ENCODE results near the gene APPBP2. TPM values are rescaled to one million over a fixed set of nuclear protein-coding genes. Genes with fewer than 3 reads are reported as not detected.

APPBP2 gene
- total and polyA plus RNA-seq, 2 of the 8 experiments (the other 6 are each of a cell fraction or from before 2014, with no cell fraction given), result 3.3 to 18.0 TPM

- FAIRE-seq (no peak), DNase-seq (ENCODE audit: low read depth in 1 of 2, low spot score in 2 of 2) (no peak)
- Histone ChIP-seq H3K27ac (ENCODE audit: low read depth, low read length) (no peak overlapping the region), H2BK12ac (ENCODE audit: low read depth, low read length) (no peak overlapping the region), H3K14ac (ENCODE audit: insufficient read length) (no peak overlapping the region), H2AFZ (ENCODE audit: low read length) (no peak overlapping the region), H2AK5ac (ENCODE audit: low read depth, low read length) (no peak overlapping the region), H3K36me3 (ENCODE audit: control insufficient read depth in 2 of 4, insufficient read depth in 4 of 4, low read length in 3 of 4) (no peaks in the 10 kb centered on the region), H3K27me3 (replicated peaks in 1 of 4; ENCODE audit: control insufficient read depth in 3 of 4, extremely low read depth in 1 of 4, insufficient read depth in 3 of 4, low read length in 3 of 4) (no peaks in the 10 kb centered on the region), H3K23me2 (ENCODE audit: low read depth, low read length) (no peaks in the 10 kb centered on the region), H2BK5ac (ENCODE audit: low read depth, low read length) (no peak overlapping the region), H3K23ac (ENCODE audit: insufficient read length) (no peak overlapping the region), H2BK20ac (ENCODE audit: low read length) (no peak overlapping the region), H2BK120ac (replicated peaks; ENCODE audit: low read depth, low read length) (no peak overlapping the region), H3K9ac (replicated peaks in 1 of 4; ENCODE audit: extremely low read depth in 1 of 4, low read depth in 3 of 4, low read length in 3 of 4) (no peak overlapping the region), H3K4me3 (ENCODE audit: extremely low read depth in 1 of 4, insufficient read depth in 2 of 4, low read depth in 3 of 4, low read length in 4 of 4) (no peak overlapping the region), H3K9me3 (ENCODE audit: insufficient read depth in 2 of 2, low read depth in 1 of 2, low read length in 1 of 2) (no peaks in the 10 kb centered on the region), H2BK15ac (ENCODE audit: low read length) (no peak overlapping the region), H3K4me2 (ENCODE audit: insufficient read depth in 1 of 2, low read depth in 2 of 2, low read length in 2 of 2) (no peak overlapping the region), H4K91ac (replicated peaks; ENCODE audit: insufficient read length, low read length) (no peak overlapping the region), H4K20me1 (replicated peaks in 1 of 2; ENCODE audit: control insufficient read depth in 1 of 2, insufficient read depth in 2 of 2, low read length in 2 of 2) (peaks cover 2 to 5% of the 10 kb centered on the region in 2 experiments), H4K5ac (ENCODE audit: insufficient read length, low read depth, low read length) (no peak overlapping the region), H3K18ac (ENCODE audit: extremely low read depth, low read length) (no peak overlapping the region), H3K79me1 (ENCODE audit: low read depth, low read length) (no peaks in the 10 kb centered on the region; the same call in 1 of the 2 replicates), H3K79me2 (ENCODE audit: control insufficient read depth in 1 of 2, insufficient read depth in 2 of 2, low read length in 2 of 2) (peaks cover 0 to 69% of the 10 kb centered on the region in 2 experiments; a peak in 3 of 4 replicates), H4K8ac (ENCODE audit: extremely low read depth, insufficient read depth, low read length) (no peak overlapping the region), H3K4ac (replicated peaks; ENCODE audit: insufficient read length, low read depth, low read length) (no peak overlapping the region), H3K4me1 (replicated peaks in 1 of 4; ENCODE audit: control insufficient read depth in 3 of 4, insufficient read depth in 4 of 4, low read length in 3 of 4) (no peaks in the 10 kb centered on the region), H3K56ac (replicated peaks; ENCODE audit: insufficient read length, low read depth, low read length) (no peak overlapping the region)
- POLR2A ChIA-PET (ENCODE audit: partially characterized antibody), result interaction anchor here (0.9 kb wide), 1 partner anchor 18 kb away, joined by 4 read pairs; the partner anchor contains the start of gene APPBP2
- CTCF ChIA-PET (ENCODE audit: partially characterized antibody), result interaction anchor here (0.8 to 1.1 kb wide), 3 partner anchors 52 to 132 kb away, joined by 3 read pairs; no protein-coding TSS in a partner anchor
- no peak for TF ChIP-seq ATF3 (IDR thresholded peaks at IDR 0.05; ENCODE audit: insufficient read depth, low read depth, low read length)
- no peak for TF ChIP-seq BCL11A (IDR thresholded peaks at IDR 0.05; ENCODE audit: low read depth in 2 of 2, low read length in 2 of 2)
- no peak for TF ChIP-seq CHD1 (IDR thresholded peaks at IDR 0.05; ENCODE audit: low read depth, low read length)
- no peak for TF ChIP-seq NRF1 (IDR thresholded peaks at IDR 0.05; ENCODE audit: low read depth, low read length)
- no peak for TF ChIP-seq POLR2AphosphoS5 (IDR thresholded peaks at IDR 0.05; ENCODE audit: low read depth, low read length)
- TF ChIP-seq SUZ12 (IDR thresholded peaks at IDR 0.05; ENCODE audit: low read length), result no peak
- no peak for TF ChIP-seq RFX5 (IDR thresholded peaks at IDR 0.05; ENCODE audit: borderline replicate concordance, low read depth, low read length)
- 82% methylated on average over 1 of the region's 1 CpG; no CpG with 5 or more reads in 1 of the 2 experiments for WGBS, 2 experiments (ENCODE audit: extremely low coverage in 1 of 2, insufficient coverage in 1 of 2, insufficient read length in 1 of 2, insufficient replicate concordance in 2 of 2, low coverage in 1 of 2, low lambda C conversion rate in 2 of 2, missing lambda C conversion rate in 1 of 2)
Observed at GRCh38 chr17:60508384-60508980, 17.6 kb downstream of the APPBP2 start.

All from H1 (cell line).